Naive thymus-derived CD4-positive, alpha-beta T cell (primary cell): ENCODE data around the gene SORCS2. TPM values are rescaled to one million over a fixed set of nuclear protein-coding genes. Genes with fewer than 3 reads are reported as not detected.

Experiments
- ATAC-seq: fragments of 150-1000 bp; cut with Tn5 transposase; 2 replicates; pipeline ENCODE4 v1.10.0; 2021; ENCODE audit warnings: mild to moderate bottlenecking, moderate library complexity
- CTCF ChIA-PET: fragments of 350-600 bp; sonication (Branson Sonifier 250); formaldehyde crosslinking; loops from one replicate; lab custom pipeline; 2021; ENCODE audit warnings: antibody characterized with exemption; lab: Charles Lee
- POLR2A ChIA-PET: fragments of 350-600 bp; sonication (Branson Sonifier 250); formaldehyde crosslinking; loops from one replicate; lab custom pipeline; 2021; ENCODE audit warnings: antibody characterized with exemption, inconsistent platforms; lab: Charles Lee
- DNase-seq, 9 donors: peaks; one replicate each; pipeline versions ENCODE4 v3.0.0 to v3.0.0-alpha.2; 2020 to 2022; ENCODE audit warnings: mixed read lengths in 1 of 9
- H3K27ac ChIP-seq: one replicate; pipeline ENCODE4 v1.7.0; 2013; ENCODE audit warnings: mild to moderate bottlenecking, low read depth, low read length, moderate library complexity
- H3K27me3 ChIP-seq, 2 donors: one replicate each; pipeline ENCODE4 v1.7.0; 2013; ENCODE audit warnings: low read length in 2 of 2, mild to moderate bottlenecking in 2 of 2, moderate library complexity in 2 of 2; ENCODE audit not compliant: control insufficient read depth in 2 of 2, insufficient read depth in 2 of 2
- H3K36me3 ChIP-seq, 3 experiments: 1 replicate in 2 of 3; 2 replicates in 1 of 3; pipeline ENCODE4 v1.7.0; 2013; ENCODE audit warnings: low read length in 3 of 3, mild to moderate bottlenecking in 3 of 3, moderate library complexity in 1 of 3; ENCODE audit not compliant: insufficient read depth in 3 of 3, control insufficient read depth in 2 of 3
- H3K4me1 ChIP-seq, 2 donors: one replicate each; pipeline ENCODE4 v1.7.0; 2013; ENCODE audit warnings: low read length in 2 of 2, mild to moderate bottlenecking in 2 of 2, moderate library complexity in 1 of 2; ENCODE audit not compliant: control insufficient read depth in 2 of 2, insufficient read depth in 2 of 2
- H3K4me3 ChIP-seq: 2 replicates; pipeline ENCODE4 v1.7.0; 2013; ENCODE audit warnings: mild to moderate bottlenecking, low read length
- H3K9me3 ChIP-seq, 3 experiments: 1 replicate in 2 of 3; 2 replicates in 1 of 3; pipeline ENCODE4 v1.7.0; 2013; ENCODE audit warnings: low read length in 3 of 3; ENCODE audit not compliant: control insufficient read depth in 2 of 3
- H3K27ac Mint-ChIP-seq, 9 donors: one replicate each; pipeline ENCODE4 v1.8.0; 2020 to 2022; ENCODE audit warnings: mixed read lengths in 9 of 9, mild to moderate bottlenecking in 8 of 9, moderate library complexity in 5 of 9, inconsistent platforms in 2 of 9
- H3K27me3 Mint-ChIP-seq, 5 donors: one replicate each; pipeline ENCODE4 v1.8.0; 2021 to 2022; ENCODE audit warnings: mixed read lengths in 5 of 5, mild to moderate bottlenecking in 1 of 5
- H3K36me3 Mint-ChIP-seq, 5 donors: one replicate each; pipeline ENCODE4 v1.8.0; 2020 to 2022; ENCODE audit warnings: mixed read lengths in 5 of 5, mild to moderate bottlenecking in 3 of 5, inconsistent platforms in 1 of 5
- H3K4me1 Mint-ChIP-seq, 7 donors: one replicate each; pipeline ENCODE4 v1.8.0; 2020 to 2022; ENCODE audit warnings: mixed read lengths in 7 of 7, mild to moderate bottlenecking in 3 of 7, inconsistent platforms in 1 of 7
- H3K4me3 Mint-ChIP-seq, 10 donors: one replicate each; pipeline ENCODE4 v1.8.0; 2020 to 2022; ENCODE audit warnings: mild to moderate bottlenecking in 10 of 10, mixed read lengths in 10 of 10, moderate library complexity in 6 of 10, inconsistent platforms in 2 of 10
- H3K9me3 Mint-ChIP-seq, 11 donors: one replicate each; pipeline ENCODE4 v1.8.0; 2020 to 2022; ENCODE audit warnings: mixed read lengths in 11 of 11, mild to moderate bottlenecking in 4 of 11, inconsistent platforms in 1 of 11, moderate library complexity in 1 of 11
- intact Hi-C, 2 donors: fragments of 100-400 bp; cut with micrococcal nuclease; formaldehyde crosslinking; loops; one replicate each; pipeline ENCODE4 v1.15.1; 2023
- polyA plus RNA-seq, 2 donors: library from polyadenylated mRNA; unstranded; fragments of 300-500 nt; fragmentation: Illumina TruSeq; gene quantifications; one replicate each; pipeline ENCODE4 v1.2.3, GENCODE V29; 2021
- total RNA-seq, 6 experiments: library from RNA in 5 of 6; stranded (reverse) in 5 of 6; gene quantifications; 1 replicate in 5 of 6; 2 replicates in 1 of 6; pipeline ENCODE4 v1.2.3 and lab custom pipeline; 2021 to 2026

SORCS2 gene
- total and polyA plus RNA-seq, 7 experiments from 2014 or later: 0.10 TPM; not detected in 6

- Histone ChIP-seq H3K4me1 (no peaks in the 10 kb centered on the region), H3K4me3 (no peak overlapping the region), H3K27me3 (no peaks in the 10 kb centered on the region), H3K9me3 (peaks cover 0 to 10% (median 0%) of the 10 kb centered on the region in 3 experiments), H3K27ac (no peak overlapping the region), H3K36me3 (no peaks in the 10 kb centered on the region)
- CTCF ChIA-PET: no interaction called here
- H3K27me3 Mint-ChIP-seq: peaks cover 0 to 8% (median 0%) of the 10 kb centered on the region in 5 donors
- no peaks in the 10 kb centered on the region for H3K4me1 Mint-ChIP-seq
- H3K27ac Mint-ChIP-seq: no peak overlapping the region
- peaks cover 5 to 21% (median 9%) of the 10 kb centered on the region in 11 donors for H3K9me3 Mint-ChIP-seq
- H3K36me3 Mint-ChIP-seq: peaks cover 0 to 6% (median 0%) of the 10 kb centered on the region in 5 donors
- ATAC-seq (no peak), DNase-seq (no peak)
- H3K4me3 Mint-ChIP-seq: no peak overlapping the region
- POLR2A ChIA-PET: no interaction called here
- intact Hi-C loops: no loop called here
Measured at GRCh38 chr4:7559741-7560395, 367.5 kb downstream of the SORCS2 start.

- DNase-seq (no peak), ATAC-seq (no peak)
- Histone ChIP-seq H3K27ac (no peak overlapping the region), H3K4me3 (no peak overlapping the region), H3K27me3 (no peaks in the 10 kb centered on the region), H3K36me3 (no peaks in the 10 kb centered on the region), H3K9me3 (peaks cover 0 to 1% (median 0%) of the 10 kb centered on the region in 3 experiments), H3K4me1 (no peaks in the 10 kb centered on the region)
- CTCF ChIA-PET: no interaction called here
- Mint-ChIP-seq H3K4me3 (no peak overlapping the region), H3K27me3 (peaks cover 0 to 8% (median 0%) of the 10 kb centered on the region in 5 donors), H3K27ac (no peak overlapping the region), H3K9me3 (peaks cover 4 to 7% (median 5%) of the 10 kb centered on the region in 11 donors), H3K36me3 (peaks cover 0 to 6% (median 0%) of the 10 kb centered on the region in 5 donors), H3K4me1 (no peaks in the 10 kb centered on the region)
- POLR2A ChIA-PET: no interaction called here
- intact Hi-C loops: no loop called here
Measured at GRCh38 chr4:7561557-7561956, 369.2 kb downstream of the SORCS2 start.

GRCh38 chr4:7564242-7564641 lies 371.9 kb downstream of the SORCS2 start:
- H3K36me3 ChIP-seq: no peaks in the 10 kb centered on the region
- no peak overlapping the region for H3K27ac ChIP-seq
- Mint-ChIP-seq H3K4me1 (no peaks in the 10 kb centered on the region), H3K4me3 (no peak overlapping the region), H3K9me3 (peaks cover 0 to 3% (median 0%) of the 10 kb centered on the region in 11 donors), H3K27me3 (no peaks in the 10 kb centered on the region), H3K36me3 (no peaks in the 10 kb centered on the region), H3K27ac (no peak overlapping the region)
- no peak overlapping the region for H3K4me3 ChIP-seq
- CTCF ChIA-PET: no interaction called here
- POLR2A ChIA-PET: no interaction called here
- intact Hi-C loops: no loop called here
- no peaks in the 10 kb centered on the region for H3K27me3 ChIP-seq
- no peak for DNase-seq
- H3K9me3 ChIP-seq: no peaks in the 10 kb centered on the region
- ATAC-seq: no peak
- H3K4me1 ChIP-seq: no peaks in the 10 kb centered on the region

GRCh38 chr4:7565483-7565882 lies 373.1 kb downstream of the SORCS2 start:
- Histone ChIP-seq H3K4me1 (no peaks in the 10 kb centered on the region), H3K36me3 (no peaks in the 10 kb centered on the region), H3K4me3 (no peak overlapping the region), H3K27me3 (no peaks in the 10 kb centered on the region), H3K9me3 (no peaks in the 10 kb centered on the region), H3K27ac (no peak overlapping the region)
- H3K27ac Mint-ChIP-seq: no peak overlapping the region
- H3K36me3 Mint-ChIP-seq: no peaks in the 10 kb centered on the region
- ATAC-seq: no peak
- no peak overlapping the region for H3K4me3 Mint-ChIP-seq
- ChIA-PET CTCF (no interaction called here), POLR2A (no interaction called here)
- H3K9me3 Mint-ChIP-seq: peaks cover 0 to 3% (median 0%) of the 10 kb centered on the region in 11 donors
- no peaks in the 10 kb centered on the region for H3K4me1 Mint-ChIP-seq
- no peak for DNase-seq
- intact Hi-C loops: no loop called here
- H3K27me3 Mint-ChIP-seq: no peaks in the 10 kb centered on the region

GRCh38 chr4:7569810-7570783 lies 377.8 kb downstream of the SORCS2 start:
- CTCF ChIA-PET: no interaction called here
- no peak overlapping the region for H3K27ac Mint-ChIP-seq
- Histone ChIP-seq H3K4me1 (no peaks in the 10 kb centered on the region), H3K9me3 (peaks cover 0 to 4% (median 0%) of the 10 kb centered on the region in 3 experiments), H3K27ac (no peak overlapping the region), H3K4me3 (no peak overlapping the region), H3K27me3 (no peaks in the 10 kb centered on the region), H3K36me3 (no peaks in the 10 kb centered on the region)
- peaks cover 0 to 11% (median 3%) of the 10 kb centered on the region in 11 donors for H3K9me3 Mint-ChIP-seq
- peaks cover 0 to 28% (median 7%) of the 10 kb centered on the region in 5 donors for H3K27me3 Mint-ChIP-seq
- H3K4me1 Mint-ChIP-seq: peaks cover 0 to 3% (median 0%) of the 10 kb centered on the region in 7 donors
- intact Hi-C loops: no loop called here
- DNase-seq: no peak
- no peak overlapping the region for H3K4me3 Mint-ChIP-seq
- no peak for ATAC-seq
- peaks cover 0 to 4% (median 0%) of the 10 kb centered on the region in 5 donors for H3K36me3 Mint-ChIP-seq
- POLR2A ChIA-PET: no interaction called here

- CTCF ChIA-PET: no interaction called here
- intact Hi-C loops: no loop called here
- H3K9me3 ChIP-seq: peaks cover 0 to 5% (median 0%) of the 10 kb centered on the region in 3 experiments
- H3K36me3 Mint-ChIP-seq: peaks cover 0 to 9% (median 0%) of the 10 kb centered on the region in 5 donors
- H3K4me3 ChIP-seq: no peak overlapping the region
- no peaks in the 10 kb centered on the region for H3K36me3 ChIP-seq
- H3K4me1 ChIP-seq: no peaks in the 10 kb centered on the region
- peaks cover 0 to 28% (median 7%) of the 10 kb centered on the region in 5 donors for H3K27me3 Mint-ChIP-seq
- no peak overlapping the region for H3K4me3 Mint-ChIP-seq
- POLR2A ChIA-PET: no interaction called here
- H3K27ac ChIP-seq: no peak overlapping the region
- ATAC-seq (no peak), DNase-seq (no peak)
- H3K4me1 Mint-ChIP-seq: peaks cover 0 to 3% (median 0%) of the 10 kb centered on the region in 7 donors
- H3K27ac Mint-ChIP-seq: peak overlapping the region in 1 of 9 donors; percentile 70
- H3K9me3 Mint-ChIP-seq: peaks cover 5 to 16% (median 9%) of the 10 kb centered on the region in 11 donors
- no peaks in the 10 kb centered on the region for H3K27me3 ChIP-seq
Measured at GRCh38 chr4:7571001-7571400, 378.7 kb downstream of the SORCS2 start.
